ENCODE data around the gene DAB2IP.

DAB2IP gene

DNA sequence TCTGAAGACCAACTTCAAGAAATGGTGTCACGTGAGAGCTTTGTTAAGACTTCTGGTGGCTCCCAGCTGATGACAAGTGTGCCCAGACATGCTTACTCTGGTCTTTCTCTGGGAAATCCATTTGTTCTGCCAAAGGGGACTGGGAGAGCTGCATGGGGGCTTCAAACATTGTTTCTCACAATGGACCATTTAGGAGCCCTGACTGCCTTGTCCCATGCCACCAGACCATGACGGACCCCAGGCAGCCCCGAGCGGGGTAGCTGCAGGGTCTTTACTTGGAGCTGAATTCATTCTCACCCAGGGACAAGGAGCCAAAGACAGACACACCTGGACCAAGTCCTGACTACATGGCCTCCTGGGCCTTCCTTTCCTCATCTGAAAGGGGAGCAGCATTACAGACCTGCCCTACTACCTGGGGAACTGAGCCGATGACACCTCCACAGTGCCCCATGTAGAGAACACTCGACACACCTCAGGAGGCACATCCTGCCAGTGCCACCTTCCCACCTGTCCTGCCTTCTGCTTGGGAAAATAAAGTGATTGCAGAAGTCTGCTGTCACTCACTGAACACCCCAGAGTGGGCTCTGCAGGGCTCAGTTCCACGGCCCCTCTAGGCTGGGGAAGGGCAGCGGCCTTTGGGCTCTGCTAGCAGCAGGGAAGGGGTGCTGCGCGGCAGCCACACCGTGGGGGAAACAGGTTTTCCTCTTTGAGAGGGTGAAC lies 169.0 kb downstream of the DAB2IP start:
- H3K4me3 ChIP-seq (replicated peaks; ENCODE audit: low read depth, low read length): no peak overlapping the region
- TF ChIP-seq, protein P1, sequence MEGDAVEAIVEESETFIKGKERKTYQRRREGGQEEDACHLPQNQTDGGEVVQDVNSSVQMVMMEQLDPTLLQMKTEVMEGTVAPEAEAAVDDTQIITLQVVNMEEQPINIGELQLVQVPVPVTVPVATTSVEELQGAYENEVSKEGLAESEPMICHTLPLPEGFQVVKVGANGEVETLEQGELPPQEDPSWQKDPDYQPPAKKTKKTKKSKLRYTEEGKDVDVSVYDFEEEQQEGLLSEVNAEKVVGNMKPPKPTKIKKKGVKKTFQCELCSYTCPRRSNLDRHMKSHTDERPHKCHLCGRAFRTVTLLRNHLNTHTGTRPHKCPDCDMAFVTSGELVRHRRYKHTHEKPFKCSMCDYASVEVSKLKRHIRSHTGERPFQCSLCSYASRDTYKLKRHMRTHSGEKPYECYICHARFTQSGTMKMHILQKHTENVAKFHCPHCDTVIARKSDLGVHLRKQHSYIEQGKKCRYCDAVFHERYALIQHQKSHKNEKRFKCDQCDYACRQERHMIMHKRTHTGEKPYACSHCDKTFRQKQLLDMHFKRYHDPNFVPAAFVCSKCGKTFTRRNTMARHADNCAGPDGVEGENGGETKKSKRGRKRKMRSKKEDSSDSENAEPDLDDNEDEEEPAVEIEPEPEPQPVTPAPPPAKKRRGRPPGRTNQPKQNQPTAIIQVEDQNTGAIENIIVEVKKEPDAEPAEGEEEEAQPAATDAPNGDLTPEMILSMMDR (IDR thresholded peaks at IDR 0.05; ENCODE audit: low read length, missing control alignments): no peak
- DNase-seq (ENCODE audit: low read depth): no peak

DNA sequence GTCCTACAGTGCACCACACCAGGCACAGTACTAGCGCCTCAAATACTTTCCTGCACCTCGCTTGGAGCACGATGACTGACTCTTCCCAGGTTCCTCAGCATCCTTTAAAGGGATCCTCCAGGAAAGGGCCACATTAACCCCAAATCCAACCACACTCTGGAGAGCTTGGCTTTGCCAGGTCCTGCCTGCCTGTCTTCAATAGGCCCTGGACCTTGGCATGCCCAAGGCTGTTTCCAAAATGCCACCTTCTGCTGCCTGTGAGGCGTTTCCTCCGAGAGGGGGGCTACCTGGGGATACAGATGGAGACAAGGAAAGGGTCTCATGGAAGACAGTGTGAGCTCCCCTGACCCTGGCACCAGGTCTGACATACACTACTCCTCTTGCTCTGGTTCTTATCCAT lies 169.9 kb downstream of the DAB2IP start:
- no peak overlapping the region for H3K4me3 ChIP-seq (replicated peaks; ENCODE audit: low read depth, low read length)
- TF ChIP-seq, protein P1 (IDR thresholded peaks at IDR 0.05; ENCODE audit: low read length, missing control alignments): no peak
- DNase-seq (ENCODE audit: low read depth): no peak

DNA sequence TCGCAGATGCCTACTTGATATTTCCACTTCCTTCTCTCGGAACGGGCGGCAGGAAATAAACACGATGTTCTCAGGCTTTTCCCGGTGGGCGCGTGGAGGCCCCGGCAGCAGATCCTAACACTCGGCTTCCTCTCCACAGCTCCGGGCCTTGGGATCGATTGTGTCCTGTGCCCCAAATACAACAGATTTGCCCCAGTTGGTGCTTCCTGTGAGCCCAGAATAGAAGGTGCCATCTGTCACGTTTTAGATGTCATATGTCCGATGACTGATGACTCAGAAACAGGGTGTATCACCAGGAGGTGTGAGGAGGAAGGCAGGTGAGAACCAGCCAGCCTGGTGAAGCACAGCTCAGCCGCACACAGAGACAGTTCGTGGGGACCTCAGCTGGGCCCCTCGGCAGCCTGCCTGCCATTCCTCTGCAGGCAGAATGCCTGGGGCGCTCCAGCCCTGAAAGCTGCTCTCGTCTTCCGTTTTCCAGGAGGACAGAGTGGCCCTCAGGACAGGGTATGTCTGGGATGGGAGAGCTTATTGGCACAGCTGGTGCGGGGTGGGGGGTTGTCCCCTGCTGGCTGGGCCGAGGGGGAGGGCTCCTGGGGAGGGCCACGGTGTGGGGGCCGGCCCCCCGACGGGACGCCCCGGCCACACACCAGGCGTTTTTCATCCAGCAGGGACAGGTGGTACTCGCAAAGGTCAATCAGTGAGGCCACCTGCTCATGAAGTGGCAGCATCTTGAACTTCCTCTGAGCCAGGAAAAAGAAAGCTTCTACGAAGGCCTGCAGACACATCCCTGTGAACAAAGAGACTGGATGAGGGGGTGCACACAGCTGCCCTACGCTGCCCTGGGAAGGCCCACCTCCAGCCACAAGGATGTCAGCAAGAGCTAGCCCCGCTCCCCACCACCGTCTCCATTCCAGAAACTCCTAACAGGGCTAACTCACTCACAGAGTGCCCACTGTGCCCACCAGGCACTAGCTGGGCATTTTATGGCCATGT lies 171.0 kb downstream of the DAB2IP start:
- TF ChIP-seq, protein P1 (IDR thresholded peaks at IDR 0.05; ENCODE audit: low read length, missing control alignments): no peak
- H3K4me3 ChIP-seq (replicated peaks; ENCODE audit: low read depth, low read length): no peak overlapping the region
- no peak for DNase-seq (ENCODE audit: low read depth)

DNA sequence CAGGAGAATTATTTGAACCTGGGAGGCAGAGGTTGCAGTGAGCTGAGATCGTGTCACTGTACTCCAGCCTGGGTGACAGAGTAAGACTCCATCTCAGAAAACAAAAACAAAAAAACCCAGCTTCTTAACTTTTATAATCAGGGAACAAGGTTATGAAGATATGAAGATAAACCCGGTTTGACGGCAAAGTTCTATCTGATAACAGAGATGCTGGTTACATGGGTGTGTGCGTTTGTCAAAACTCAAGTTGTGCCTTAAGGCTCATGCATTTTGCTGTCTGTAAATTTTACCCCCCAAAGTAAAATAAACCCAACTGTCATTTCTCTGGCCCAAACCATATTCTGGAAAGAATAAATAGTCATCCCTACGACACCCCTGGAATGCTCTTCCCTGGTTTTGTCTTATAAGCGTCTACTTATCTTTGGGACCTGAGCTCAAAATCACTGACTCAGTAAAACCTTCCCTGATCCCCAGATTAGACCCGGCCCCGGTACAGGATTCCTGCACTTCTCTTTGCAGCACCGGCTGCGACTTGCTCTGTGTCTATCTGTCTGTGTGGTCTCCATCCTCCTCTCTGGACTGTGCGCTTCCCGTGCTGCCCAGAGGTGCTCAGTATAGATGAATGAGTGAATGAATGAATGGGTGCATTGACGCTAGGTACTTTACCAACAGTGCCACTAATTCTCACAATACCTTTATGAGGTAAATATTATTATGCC lies 172.2 kb downstream of the DAB2IP start:
- TF ChIP-seq, protein P1 (IDR thresholded peaks at IDR 0.05; ENCODE audit: low read length, missing control alignments): no peak
- no peak for DNase-seq (ENCODE audit: low read depth)
- no peak overlapping the region for H3K4me3 ChIP-seq (replicated peaks; ENCODE audit: low read depth, low read length)

DNA sequence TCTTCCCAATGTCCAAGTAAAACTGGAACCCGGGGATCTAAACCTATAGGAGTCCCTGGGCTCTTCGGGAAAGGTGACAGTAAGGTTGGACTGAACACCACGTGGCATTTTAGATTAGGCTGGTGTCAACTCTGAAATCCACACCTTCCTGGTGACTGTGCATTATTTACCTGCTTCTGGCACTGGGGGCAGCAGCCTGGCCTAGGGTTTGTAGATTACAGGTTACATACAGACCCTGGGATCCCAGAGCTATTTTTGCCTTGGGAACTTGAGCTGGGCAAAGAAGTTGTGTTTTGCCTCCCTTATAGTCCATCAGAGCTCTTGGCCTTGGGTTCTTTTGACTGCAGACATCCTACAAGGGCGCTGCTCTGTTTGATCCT lies 173.2 kb downstream of the DAB2IP start:
- no peak for DNase-seq (ENCODE audit: low read depth)
- TF ChIP-seq, protein P1 (IDR thresholded peaks at IDR 0.05; ENCODE audit: low read length, missing control alignments): no peak
- H3K4me3 ChIP-seq (replicated peaks; ENCODE audit: low read depth, low read length): no peak overlapping the region

DNA sequence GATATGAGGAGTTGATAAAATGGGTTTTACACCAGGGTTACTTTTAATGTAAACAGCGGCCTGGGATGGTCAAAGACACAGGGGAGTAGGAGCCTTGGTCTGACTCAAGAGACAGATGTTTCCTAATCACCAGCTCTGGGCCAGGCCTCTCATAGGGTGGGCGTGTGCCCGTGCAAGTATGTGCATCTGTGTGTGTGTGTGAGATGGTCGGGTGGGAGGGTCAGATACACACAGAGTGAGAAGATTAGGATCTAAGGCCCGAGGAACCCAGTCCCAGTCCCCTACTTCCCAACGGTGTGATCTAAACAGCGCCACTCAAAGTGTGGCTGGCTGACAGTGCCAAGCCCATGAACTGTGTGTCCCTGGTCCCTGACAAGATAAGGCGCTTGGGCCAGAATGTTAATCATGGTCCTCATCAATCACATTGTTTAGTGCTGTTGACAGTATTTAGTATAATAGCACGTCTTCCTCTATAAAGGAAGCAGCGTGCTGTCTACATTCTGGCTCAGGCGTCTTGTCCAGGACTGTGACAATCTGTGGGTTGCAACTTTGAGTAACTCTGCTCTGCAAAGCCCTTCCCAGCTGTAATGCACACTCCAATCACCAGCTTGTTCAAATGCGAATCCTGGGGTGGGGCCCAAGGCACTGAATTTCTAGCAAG lies 173.7 kb downstream of the DAB2IP start:
- no peak overlapping the region for H3K4me3 ChIP-seq (replicated peaks; ENCODE audit: low read depth, low read length)
- DNase-seq (ENCODE audit: low read depth): no peak
- TF ChIP-seq, protein P1 (IDR thresholded peaks at IDR 0.05; ENCODE audit: low read length, missing control alignments): no peak

Measured in fibroblast of pulmonary artery (primary cell).